Muscle layer of colon (tissue), 2 donors: Measurements from ENCODE around the gene MYOCD.

Experiments
- H3K27ac ChIP-seq: one replicate; pipeline ENCODE4 v1.7.0; 2013; ENCODE audit warnings: low read depth, mild to moderate bottlenecking, low read length, moderate library complexity
- H3K27me3 ChIP-seq, 2 donors: one replicate each; pipeline ENCODE4 v1.7.0; 2013; ENCODE audit warnings: low read length in 2 of 2, mild to moderate bottlenecking in 2 of 2; ENCODE audit not compliant: insufficient read depth in 2 of 2, control insufficient read depth in 1 of 2
- H3K36me3 ChIP-seq: one replicate; pipeline ENCODE4 v1.7.0; 2013; ENCODE audit warnings: mild to moderate bottlenecking, low read length; ENCODE audit not compliant: insufficient read depth
- H3K4me1 ChIP-seq: one replicate; pipeline ENCODE4 v1.7.0; 2013; ENCODE audit warnings: mild to moderate bottlenecking, low read length; ENCODE audit not compliant: insufficient read depth
- H3K4me3 ChIP-seq, 2 donors: one replicate each; pipeline ENCODE4 v1.7.0; 2013; ENCODE audit warnings: low read length in 2 of 2, low read depth in 1 of 2, mild to moderate bottlenecking in 1 of 2, moderate library complexity in 1 of 2
- H3K9ac ChIP-seq: one replicate; pipeline ENCODE4 v1.7.0; 2013; ENCODE audit warnings: low read length
- H3K9me3 ChIP-seq: one replicate; pipeline ENCODE4 v1.7.0; 2013; ENCODE audit warnings: mild to moderate bottlenecking, low read length
- donor health status: abdominal sarcoma.
- donor health status: Adenocarcinoma of cecum.

The MYOCD gene

DNA sequence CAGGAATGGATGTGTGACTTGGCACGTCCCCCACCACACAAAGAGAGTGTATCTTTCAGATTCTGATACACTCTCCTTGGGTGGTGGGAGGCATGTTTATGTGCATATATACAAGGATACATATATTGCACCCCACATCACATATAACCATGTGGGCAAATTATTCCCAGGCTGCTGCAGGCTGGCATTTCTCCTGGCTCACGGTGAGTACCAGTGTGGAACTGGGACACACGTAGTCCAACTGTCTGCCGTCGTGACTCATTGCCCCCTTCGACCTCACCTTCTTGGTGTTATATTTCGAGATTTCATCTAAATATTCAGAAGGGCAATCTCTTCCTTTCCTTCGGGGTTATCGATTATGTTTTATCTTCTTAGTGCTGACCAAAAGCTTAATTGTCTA is 148.0 kb downstream of the MYOCD start:
- no peak overlapping the region for H3K4me3 ChIP-seq
- no peaks in the 10 kb centered on the region for H3K36me3 ChIP-seq
- no peak overlapping the region for H3K9ac ChIP-seq
- no peaks in the 10 kb centered on the region for H3K9me3 ChIP-seq
- no peak overlapping the region for H3K27ac ChIP-seq
- H3K4me1 ChIP-seq: no peaks in the 10 kb centered on the region
- no peaks in the 10 kb centered on the region for H3K27me3 ChIP-seq

DNA sequence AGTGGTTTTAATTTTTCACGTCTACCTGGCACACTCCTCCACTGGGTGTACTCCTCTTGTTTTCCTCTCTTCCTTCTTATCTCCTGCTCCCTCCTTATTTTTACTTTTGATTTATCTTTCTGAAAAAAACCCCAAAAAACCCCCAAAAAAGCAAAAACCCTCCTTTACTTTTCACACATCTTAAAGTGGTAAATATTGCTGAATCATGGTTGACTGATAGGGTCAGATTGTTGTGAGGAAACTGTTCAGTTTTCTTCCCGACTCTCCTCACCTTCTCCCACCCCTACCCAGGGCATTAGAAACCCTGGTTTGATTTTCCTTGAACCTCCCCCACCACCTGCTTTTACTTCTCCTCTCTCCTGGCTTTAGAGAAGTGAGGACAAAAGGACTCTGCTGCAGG is 149.0 kb downstream of the MYOCD start:
- H3K9me3 ChIP-seq: no peaks in the 10 kb centered on the region
- H3K27me3 ChIP-seq: no peaks in the 10 kb centered on the region
- H3K4me3 ChIP-seq: no peak overlapping the region
- no peak overlapping the region for H3K27ac ChIP-seq
- H3K9ac ChIP-seq: no peak overlapping the region
- H3K4me1 ChIP-seq: no peaks in the 10 kb centered on the region
- no peaks in the 10 kb centered on the region for H3K36me3 ChIP-seq

DNA sequence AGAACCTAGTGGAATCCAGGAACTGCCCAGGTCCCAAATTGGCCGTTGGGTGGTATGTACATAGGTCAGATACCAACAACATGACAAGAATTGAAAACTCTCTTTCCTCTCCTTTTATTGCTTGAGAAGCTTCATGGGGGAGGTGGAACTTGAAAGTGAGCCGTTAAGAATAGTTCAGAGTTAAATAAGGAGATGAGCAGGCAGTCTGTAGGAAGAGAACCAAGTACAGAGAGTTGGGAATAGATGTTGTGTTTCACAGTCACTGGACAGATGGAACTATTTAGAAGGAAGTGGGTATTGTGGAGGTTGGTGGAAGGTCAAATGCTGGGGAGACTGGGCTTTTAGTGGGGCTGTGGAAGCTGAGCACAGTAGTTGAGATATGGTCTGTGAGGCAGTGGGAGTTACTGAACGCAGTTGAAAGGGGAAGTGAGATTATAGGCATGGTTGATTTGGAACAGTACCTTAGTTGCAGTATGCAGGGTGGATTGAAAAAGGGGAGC is 150.0 kb downstream of the MYOCD start:
- no peak overlapping the region for H3K4me3 ChIP-seq
- H3K36me3 ChIP-seq: no peaks in the 10 kb centered on the region
- H3K4me1 ChIP-seq: no peaks in the 10 kb centered on the region
- no peaks in the 10 kb centered on the region for H3K27me3 ChIP-seq
- H3K9me3 ChIP-seq: no peaks in the 10 kb centered on the region
- H3K9ac ChIP-seq: no peak overlapping the region
- H3K27ac ChIP-seq: no peak overlapping the region
